Activated CD4-positive, alpha-beta T cell treated with anti-CD3 and anti-CD28 coated beads for 1 hour (primary cell): ENCODE measurements around the gene GALNT18.
"Not testable (repeated sequence)": the region's sequence is repeated elsewhere in the genome, so short reads cannot be mapped to it uniquely, and the experiment has no call there.

Source experiments
- DNase-seq: peaks from one replicate; pipeline ENCODE4 v3.0.0-alpha.2; 2020

The GALNT18 gene

GRCh38 chr11:11378184-11378940 lies 243.4 kb downstream of the GALNT18 start:
- no peak for DNase-seq

GRCh38 chr11:11374358-11375148 lies 247.3 kb downstream of the GALNT18 start:
- no peak for DNase-seq

- DNase-seq: no peak
Observed at GRCh38 chr11:11373934-11374333, 247.9 kb downstream of the GALNT18 start.

- no peak for DNase-seq
Observed at GRCh38 chr11:11372461-11372860, 249.3 kb downstream of the GALNT18 start.

- DNase-seq: no peak
Observed at GRCh38 chr11:11370962-11371303, 250.9 kb downstream of the GALNT18 start.

- DNase-seq: no peak
Observed at GRCh38 chr11:11370255-11370961, 251.4 kb downstream of the GALNT18 start.

GRCh38 chr11:11366793-11367192 lies 255.0 kb downstream of the GALNT18 start:
- no peak for DNase-seq

- no peak for DNase-seq
Observed at GRCh38 chr11:11363674-11364073, 258.1 kb downstream of the GALNT18 start.

- no peak for DNase-seq
Observed at GRCh38 chr11:11359611-11360010, 262.2 kb downstream of the GALNT18 start.

- DNase-seq: no peak
Observed at GRCh38 chr11:11356842-11357241, 265.0 kb downstream of the GALNT18 start.

- not testable (repeated sequence) for DNase-seq
Observed at GRCh38 chr11:11352878-11353277, 268.9 kb downstream of the GALNT18 start, which contains the start of gene CSNK2A3. CSNK2A3 (minus strand) TSS chr11:11353250; CDS start chr11:11353119, 131 bp downstream.

GRCh38 chr11:11351851-11352250 lies 270.0 kb downstream of the GALNT18 start:
- not testable (repeated sequence) for DNase-seq

- no peak for DNase-seq
Observed at GRCh38 chr11:11351042-11351586, 270.7 kb downstream of the GALNT18 start.

GRCh38 chr11:11349870-11350337 lies 271.9 kb downstream of the GALNT18 start:
- DNase-seq: no peak

GRCh38 chr11:11349106-11349825 lies 272.5 kb downstream of the GALNT18 start:
- no peak for DNase-seq

GRCh38 chr11:11348303-11348702 lies 273.5 kb downstream of the GALNT18 start:
- no peak for DNase-seq

- DNase-seq: no peak
Observed at GRCh38 chr11:11347592-11347991, 274.2 kb downstream of the GALNT18 start.

GRCh38 chr11:11346303-11346702 lies 275.5 kb downstream of the GALNT18 start:
- no peak for DNase-seq

GRCh38 chr11:11345099-11345498 lies 276.7 kb downstream of the GALNT18 start:
- no peak for DNase-seq

- DNase-seq: no peak
Observed at GRCh38 chr11:11344045-11344444, 277.8 kb downstream of the GALNT18 start.

- no peak for DNase-seq
Observed at GRCh38 chr11:11338304-11338703, 283.5 kb downstream of the GALNT18 start.

GRCh38 chr11:11336664-11337063 lies 285.1 kb downstream of the GALNT18 start:
- no peak for DNase-seq
